MCF 10A (cell line): ENCODE measurements around the gene ABHD2. TPM values are rescaled to one million over a fixed set of nuclear protein-coding genes. Genes with fewer than 3 reads are reported as not detected.

Experiments used
- BruUV-seq: library from RNA; stranded (reverse); fragments of 400-500 nt; replicated peaks from 2 replicates; lab custom pipeline; 2021; lab: Mats Ljungman, UMichigan
- CTCF ChIA-PET: fragments of 300-600 bp; sonication (Branson Sonifier 250); formaldehyde crosslinking; extraction: SDS; loops from one replicate; lab custom pipeline; 2021; ENCODE audit warnings: antibody characterized with exemption, inconsistent platforms; lab: Yijun Ruan, JAX
- POLR2A ChIA-PET: fragments of 300-600, 350-650 bp; sonication (Branson Sonifier 250); formaldehyde crosslinking; extraction: SDS; loops from one replicate; lab custom pipeline; 2020; ENCODE audit warnings: antibody characterized with exemption, inconsistent platforms; lab: Yijun Ruan, JAX
- DNase-seq: peaks from one replicate; pipeline ENCODE4 v3.0.0-alpha.2; 2018; ENCODE audit not compliant: unreplicated experiment
- H3K27ac Mint-ChIP-seq: one replicate; pipeline ENCODE4 v1.8.0; 2022; ENCODE audit warnings: mild to moderate bottlenecking, low read depth, mixed read lengths; ENCODE audit not compliant: unreplicated experiment
- H3K27me3 Mint-ChIP-seq: one replicate; pipeline ENCODE4 v1.8.0; 2022; ENCODE audit warnings: mixed read lengths; ENCODE audit not compliant: insufficient read depth, unreplicated experiment
- H3K36me3 Mint-ChIP-seq: one replicate; pipeline ENCODE4 v1.8.0; 2022; ENCODE audit warnings: mild to moderate bottlenecking, moderate library complexity, mixed read lengths; ENCODE audit not compliant: insufficient read depth, unreplicated experiment
- H3K4me1 Mint-ChIP-seq: one replicate; pipeline ENCODE4 v1.8.0; 2022; ENCODE audit warnings: mixed read lengths; ENCODE audit not compliant: insufficient read depth, unreplicated experiment
- H3K4me3 Mint-ChIP-seq: one replicate; pipeline ENCODE4 v1.8.0; 2022; ENCODE audit warnings: mild to moderate bottlenecking, moderate library complexity, mixed read lengths; ENCODE audit not compliant: unreplicated experiment
- H3K9me3 Mint-ChIP-seq: one replicate; pipeline ENCODE4 v1.8.0; 2022; ENCODE audit warnings: mixed read lengths; ENCODE audit not compliant: unreplicated experiment
- CTCF ChIP-seq: fragments of 200-600 bp; IDR thresholded peaks from one replicate; pipeline ENCODE4 v1.8.0; 2022; ENCODE audit warnings: antibody characterized with exemption, mild to moderate bottlenecking; ENCODE audit not compliant: unreplicated experiment
- intact Hi-C: fragments of 100-400 bp; cut with micrococcal nuclease; formaldehyde crosslinking; loops from 2 replicates; pipeline ENCODE4 v1.14.1; 2022
- total RNA-seq: library from RNA; stranded (reverse); gene quantifications from 2 replicates; pipeline ENCODE4 v1.2.3, GENCODE V29; 2022

Gene ABHD2
- total RNA-seq, 1 experiment from 2014 or later: 47.7 TPM

DNA sequence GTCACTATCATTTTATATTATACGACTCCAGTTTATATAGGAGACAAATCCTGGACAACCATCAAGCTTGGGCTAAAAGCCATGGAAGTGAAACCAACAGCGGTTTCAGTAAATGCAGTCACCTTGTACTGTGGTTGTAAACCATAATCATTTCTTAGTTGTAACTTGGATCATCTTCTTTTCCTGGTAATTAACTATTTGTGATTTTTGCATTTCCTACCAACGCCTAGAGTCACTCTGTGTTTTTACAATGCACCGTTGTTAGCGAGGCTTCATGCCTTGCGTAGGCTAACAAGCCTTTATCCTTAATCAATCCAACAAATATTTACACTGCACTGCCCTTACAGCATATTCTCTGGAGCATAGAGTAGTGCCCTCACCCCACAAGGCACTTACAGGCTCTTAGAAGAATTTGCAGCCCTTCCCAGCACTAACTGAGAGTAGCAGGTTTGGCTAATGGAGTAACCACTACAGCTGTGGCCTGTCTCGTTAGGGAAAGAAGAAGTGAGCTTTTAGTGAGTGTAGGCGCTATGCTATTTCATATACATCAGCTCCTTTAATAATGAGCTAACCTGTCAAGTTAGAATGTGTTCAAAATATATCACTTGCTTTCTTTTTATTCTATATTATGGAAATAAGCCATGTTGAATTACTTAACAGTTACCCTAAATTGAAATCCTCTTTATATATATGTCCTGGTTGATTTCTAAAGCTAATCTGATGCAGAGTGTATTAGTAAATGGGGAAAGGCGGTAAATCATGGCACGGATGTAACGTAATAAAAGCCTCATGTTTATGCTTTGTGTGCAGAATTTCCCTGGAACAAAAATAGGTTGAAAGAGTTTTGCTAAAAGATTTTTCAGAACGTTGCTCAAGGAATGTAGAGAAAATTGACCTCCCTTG lies 62.8 kb downstream of the ABHD2 start:
- no TSS peak for BruUV-seq
- TF ChIP-seq CTCF: no peak
- H3K4me1 Mint-ChIP-seq: no peaks in the 10 kb centered on the region
- H3K27ac Mint-ChIP-seq: no peak overlapping the region
- CTCF ChIA-PET: interaction anchor here (0.5 to 2.2 kb wide), 5 partner anchors 13 to 94 kb away, joined by 3 to 9 read pairs (median 5); no protein-coding TSS in a partner anchor
- DNase-seq: no peak
- intact Hi-C loops: no loop called here
- no peak overlapping the region for H3K4me3 Mint-ChIP-seq
- H3K36me3 Mint-ChIP-seq: peaks cover 26% of the 10 kb centered on the region
- H3K9me3 Mint-ChIP-seq: no peaks in the 10 kb centered on the region
- POLR2A ChIA-PET: interaction anchor here (0.9 kb wide), 1 partner anchor 14 kb away, joined by 3 read pairs; no protein-coding TSS in a partner anchor
- H3K27me3 Mint-ChIP-seq: no peaks in the 10 kb centered on the region

GRCh38 chr15:89155122-89155521 lies 66.9 kb downstream of the ABHD2 start:
- POLR2A ChIA-PET: interaction anchor here (1.1 kb wide), 1 partner anchor 67 kb away, joined by 3 read pairs; the partner anchor contains the start of gene ABHD2
- no peak overlapping the region for H3K27ac Mint-ChIP-seq
- intact Hi-C loops: no loop called here
- no peaks in the 10 kb centered on the region for H3K27me3 Mint-ChIP-seq
- no peak overlapping the region for H3K4me3 Mint-ChIP-seq
- BruUV-seq: no TSS peak
- no peaks in the 10 kb centered on the region for H3K4me1 Mint-ChIP-seq
- CTCF ChIA-PET: interaction anchor here (0.6 to 1.8 kb wide), 4 partner anchors 13 to 252 kb away, joined by 3 to 7 read pairs (median 4); no protein-coding TSS in a partner anchor
- H3K36me3 Mint-ChIP-seq: peaks cover 28% of the 10 kb centered on the region
- no peak for TF ChIP-seq CTCF
- no peak for DNase-seq
- H3K9me3 Mint-ChIP-seq: no peaks in the 10 kb centered on the region

GRCh38 chr15:89155656-89156055 lies 67.4 kb downstream of the ABHD2 start:
- H3K36me3 Mint-ChIP-seq: peaks cover 33% of the 10 kb centered on the region
- intact Hi-C loops: no loop called here
- POLR2A ChIA-PET: interaction anchor here (0.8 to 1.0 kb wide), 2 partner anchors 9 to 179 kb away, joined by 3 to 4 read pairs; partner anchors contain the start of gene POLG
- no peak for DNase-seq
- CTCF ChIA-PET: interaction anchor here (0.9 to 1.8 kb wide), 3 partner anchors 22 to 252 kb away, joined by 3 to 7 read pairs (median 3); no protein-coding TSS in a partner anchor
- no peak for TF ChIP-seq CTCF
- no peaks in the 10 kb centered on the region for H3K27me3 Mint-ChIP-seq
- no TSS peak for BruUV-seq
- H3K27ac Mint-ChIP-seq: no peak overlapping the region
- H3K9me3 Mint-ChIP-seq: no peaks in the 10 kb centered on the region
- H3K4me1 Mint-ChIP-seq: no peaks in the 10 kb centered on the region
- no peak overlapping the region for H3K4me3 Mint-ChIP-seq

DNA sequence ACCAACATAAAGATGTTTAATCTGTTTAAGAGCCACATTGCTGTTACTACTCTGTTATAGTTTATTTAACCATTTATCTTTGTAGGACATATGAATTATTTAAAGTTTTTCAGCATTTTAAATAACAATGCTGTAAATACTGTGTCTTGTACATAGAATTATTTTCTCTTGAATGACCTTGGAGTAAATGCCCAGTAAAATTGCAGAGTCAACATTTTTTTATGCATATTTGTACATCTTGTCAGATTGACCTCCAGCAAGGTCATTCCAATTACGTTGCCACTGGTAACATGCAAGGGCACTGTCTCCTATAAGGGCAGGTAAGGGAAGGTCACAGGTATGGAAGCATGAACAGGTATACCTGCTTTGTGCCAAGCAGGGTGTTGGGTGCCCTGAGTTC lies 68.8 kb downstream of the ABHD2 start:
- BruUV-seq: no TSS peak
- Mint-ChIP-seq H3K27ac (no peak overlapping the region), H3K4me3 (no peak overlapping the region), H3K36me3 (peaks cover 26% of the 10 kb centered on the region), H3K4me1 (no peaks in the 10 kb centered on the region), H3K9me3 (no peaks in the 10 kb centered on the region), H3K27me3 (no peaks in the 10 kb centered on the region)
- ChIA-PET CTCF (interaction anchor here (0.6 to 1.8 kb wide), 3 partner anchors 10 to 99 kb away, joined by 3 to 11 read pairs (median 7); no protein-coding TSS in a partner anchor), POLR2A (no interaction called here)
- TF ChIP-seq CTCF: no peak
- intact Hi-C loops: no loop called here
- no peak for DNase-seq
